NCI-H460 (cell line): Measurements from ENCODE around the gene HBG2. TPM values are rescaled to one million over a fixed set of nuclear protein-coding genes. Genes with fewer than 3 reads are reported as not detected.
A peak's percentile ranks its signal among the peaks of the same experiment; 100 is the strongest.

Source experiments
- DNase-seq: peaks from one replicate; pipeline ENCODE4 v3.0.0-alpha.2; 2016; ENCODE audit warnings: low read depth; ENCODE audit errors: extremely low read depth
- total RNA-seq: library from RNA; depleted of rRNA; stranded (reverse); fragments of >200 nt; shearing (Covaris generic); gene quantifications from 2 replicates; pipeline ENCODE4 v1.2.3, GENCODE V29; 2014; rRNA removed

HBG2 gene
- total RNA-seq, 1 experiment from 2014 or later = not detected

GRCh38 chr11:5232176-5232575, 22.4 kb downstream of the HBG2 start:
- no peak for DNase-seq

- DNase-seq = no peak
These were observed 23.5 kb downstream of the HBG2 start for GRCh38 chr11:5231111-5231510.

GRCh38 chr11:5230266-5230665, 24.3 kb downstream of the HBG2 start:
- DNase-seq = no peak

DNA sequence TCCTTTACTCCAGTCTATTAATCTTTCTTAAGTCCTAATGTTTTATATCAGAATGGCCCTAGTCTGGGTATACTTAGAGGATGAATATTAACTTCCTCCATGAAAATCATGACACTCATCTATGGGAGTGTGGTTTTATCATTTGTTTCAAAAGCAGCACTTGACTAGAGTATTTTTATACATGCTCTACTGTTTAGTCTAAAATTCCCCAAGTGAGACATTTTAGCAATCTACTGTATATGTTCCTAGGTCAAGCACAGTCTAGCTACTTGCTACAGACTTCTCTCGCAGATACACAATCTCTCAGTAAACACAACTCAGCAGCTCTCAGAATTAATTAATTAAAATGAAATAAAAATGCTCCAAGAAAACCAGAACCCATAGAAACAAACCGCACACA, 24.8 kb downstream of the HBG2 start:
- DNase-seq = no peak

- DNase-seq = no peak
These were observed 25.2 kb downstream of the HBG2 start for GRCh38 chr11:5229356-5229755.

DNA sequence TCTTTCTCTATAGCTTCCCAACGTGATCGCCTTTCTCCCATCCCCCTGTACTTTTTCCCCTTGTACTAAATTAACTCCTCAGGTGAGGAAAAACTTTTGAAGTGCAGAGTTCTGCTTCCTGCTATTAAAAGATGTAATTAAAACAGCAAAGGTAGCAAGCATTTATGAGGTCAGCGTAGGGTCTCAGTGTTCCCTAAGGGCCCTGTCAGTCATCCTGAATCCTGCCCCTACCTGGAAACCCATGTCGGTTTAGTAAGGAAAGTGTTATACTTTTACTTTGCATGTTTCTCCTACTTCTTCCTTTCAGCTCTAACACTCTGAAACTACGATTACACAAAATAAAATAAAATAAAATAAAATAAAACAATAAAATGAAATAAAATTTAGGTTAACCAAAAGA, 26.5 kb downstream of the HBG2 start:
- DNase-seq = no peak

GRCh38 chr11:5227681-5228080, 26.9 kb downstream of the HBG2 start:
- DNase-seq = no peak

GRCh38 chr11:5226732-5227310, 27.8 kb downstream of the HBG2 start, which contains the start of gene HBB:
HBB (minus strand) TSS chr11:5227071; CDS start chr11:5227021, 50 bp downstream.
- DNase-seq = no peak

DNA sequence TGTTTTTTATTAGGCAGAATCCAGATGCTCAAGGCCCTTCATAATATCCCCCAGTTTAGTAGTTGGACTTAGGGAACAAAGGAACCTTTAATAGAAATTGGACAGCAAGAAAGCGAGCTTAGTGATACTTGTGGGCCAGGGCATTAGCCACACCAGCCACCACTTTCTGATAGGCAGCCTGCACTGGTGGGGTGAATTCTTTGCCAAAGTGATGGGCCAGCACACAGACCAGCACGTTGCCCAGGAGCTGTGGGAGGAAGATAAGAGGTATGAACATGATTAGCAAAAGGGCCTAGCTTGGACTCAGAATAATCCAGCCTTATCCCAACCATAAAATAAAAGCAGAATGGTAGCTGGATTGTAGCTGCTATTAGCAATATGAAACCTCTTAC, 29.1 kb downstream of the HBG2 start:
- no peak for DNase-seq

- DNase-seq = no peak
These were observed 29.8 kb downstream of the HBG2 start for GRCh38 chr11:5224538-5225479.

DNA sequence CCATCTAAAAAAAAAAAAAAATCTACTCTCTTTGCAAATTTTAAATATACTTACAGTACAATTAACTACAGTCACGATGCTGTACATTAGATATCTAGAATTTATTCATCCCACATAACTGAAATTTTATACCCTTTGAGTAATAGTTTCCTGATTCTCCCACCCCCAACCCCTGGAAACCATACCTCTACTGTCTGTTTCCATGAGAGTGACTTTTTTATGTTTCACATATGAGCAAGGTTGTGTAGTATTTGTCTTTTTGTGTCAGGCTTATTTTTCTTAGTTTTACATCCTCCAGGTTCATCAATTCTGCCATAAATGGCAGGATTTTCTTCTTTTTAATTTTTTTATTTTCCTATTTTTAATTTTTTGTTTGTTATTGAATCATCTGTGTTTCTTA, 30.9 kb downstream of the HBG2 start:
- no peak for DNase-seq

- DNase-seq = no peak
These were observed 31.4 kb downstream of the HBG2 start for GRCh38 chr11:5223146-5223545.

DNA sequence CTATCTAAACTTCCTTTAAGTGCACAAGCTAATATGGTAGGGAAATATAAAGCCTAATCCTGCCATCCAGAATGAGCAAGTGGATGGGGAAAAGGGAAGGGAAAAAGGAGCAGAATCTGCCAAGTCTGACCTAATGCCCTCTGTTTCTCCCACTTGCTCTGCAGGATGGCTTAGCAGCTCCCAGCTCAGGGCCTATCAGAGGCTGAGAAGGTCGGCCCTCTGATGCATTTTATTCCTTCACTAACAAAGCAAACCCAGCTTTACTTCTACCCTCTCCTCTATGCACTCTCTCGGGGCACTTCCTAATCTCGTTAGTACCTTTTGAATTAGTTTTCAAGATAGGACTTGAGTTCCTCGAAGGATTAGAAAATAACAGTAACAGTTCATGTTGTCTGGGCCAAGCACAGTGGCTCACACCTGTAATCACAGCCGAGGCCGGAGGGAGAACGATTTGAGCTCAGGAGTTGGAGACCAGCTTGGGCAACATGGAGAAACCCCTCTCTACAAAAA, 44.1 kb downstream of the HBG2 start:
- no peak for DNase-seq

DNA sequence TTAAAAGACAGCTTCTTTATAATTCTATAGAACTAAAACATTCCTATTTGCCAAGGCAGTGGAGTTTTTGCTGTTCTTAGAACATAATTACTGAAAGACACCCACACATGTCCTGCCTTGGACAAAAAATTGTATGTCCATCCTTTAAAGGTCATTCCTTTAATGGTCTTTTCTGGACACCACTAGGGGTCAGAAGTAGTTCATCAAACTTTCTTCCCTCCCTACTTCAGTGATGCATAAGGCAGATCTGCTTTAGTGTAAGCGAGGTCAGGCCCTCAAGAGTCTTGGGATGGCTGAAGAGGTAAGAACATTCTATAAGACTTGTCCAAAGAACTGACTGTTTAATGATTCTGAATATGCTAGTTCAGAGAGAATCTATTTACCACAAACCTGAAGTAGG, 49.8 kb downstream of the HBG2 start:
- DNase-seq = peak; percentile 62

DNA sequence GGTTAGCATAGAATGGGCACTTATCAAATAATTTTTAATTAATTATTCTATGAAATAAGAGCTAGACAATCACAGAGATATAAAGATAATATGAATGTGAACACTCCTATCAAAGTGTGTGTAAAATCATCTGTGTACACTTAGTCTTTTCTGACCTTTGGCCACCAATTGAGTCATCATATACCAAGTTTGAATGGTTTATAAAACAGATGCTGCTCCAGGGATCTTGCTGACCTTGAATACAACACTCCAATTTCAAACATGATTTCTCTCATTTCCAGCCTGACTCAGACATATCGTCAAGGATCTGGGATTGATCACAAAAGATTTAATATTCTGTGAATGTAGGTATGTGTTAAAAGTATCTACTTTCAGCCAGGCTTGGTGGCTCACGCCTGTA, 51.2 kb downstream of the HBG2 start:
- DNase-seq = no peak

Other genes starting within 250 kb of the HBG2 start
- gene OR52J3, start 208.3 kb downstream of the HBG2 start, total RNA-seq = not detected in 2 replicates
- not detected in 2 replicates for gene OR52E2, start 195.2 kb downstream of the HBG2 start, total RNA-seq
- gene OR52E1, start 185.2 kb downstream of the HBG2 start, total RNA-seq = not detected in 2 replicates
- not detected in 2 replicates for gene OR52A5, start 116.4 kb downstream of the HBG2 start, total RNA-seq
- not detected in 2 replicates for gene OR52A1, start 100.0 kb downstream of the HBG2 start, total RNA-seq
- not detected in 2 replicates for gene OR51V1, start 54.1 kb downstream of the HBG2 start, total RNA-seq
- gene HBB, start 27.7 kb downstream of the HBG2 start, total RNA-seq = not detected in 2 replicates
- gene HBD, start 20.3 kb downstream of the HBG2 start, total RNA-seq = not detected in 2 replicates
- not detected in 2 replicates for gene HBG1, start 4.9 kb downstream of the HBG2 start, total RNA-seq
- gene HBE1, start 15.2 kb upstream of the HBG2 start, total RNA-seq = 0.29 and 1.2 TPM in 2 replicates
- not detected in 2 replicates for gene OR51B4, start 47.2 kb upstream of the HBG2 start, total RNA-seq
- gene OR51B2, start 69.5 kb upstream of the HBG2 start, total RNA-seq = not detected in 2 replicates
- 0.35 TPM in 1 of 2 replicates, not detected in the other for gene OR51B5, start 88.7 kb upstream of the HBG2 start, total RNA-seq
- gene OR51B6, start 96.7 kb upstream of the HBG2 start, total RNA-seq = not detected in 2 replicates
- not detected in 2 replicates for gene OR51M1, start 129.0 kb upstream of the HBG2 start, total RNA-seq
- not detected in 2 replicates for gene OR51Q1, start 167.3 kb upstream of the HBG2 start, total RNA-seq
- not detected in 2 replicates for gene OR51I1, start 186.7 kb upstream of the HBG2 start, total RNA-seq
- not detected in 2 replicates for gene OR51I2, start 194.5 kb upstream of the HBG2 start, total RNA-seq
- gene OR52D1, start 233.9 kb upstream of the HBG2 start, total RNA-seq = not detected in 2 replicates